Stomach smooth muscle (tissue), 2 donors: ENCODE data around the gene PDPK1.
"Not testable (repeated sequence)": the region's sequence is repeated elsewhere in the genome, so short reads cannot be mapped to it uniquely, and the experiment has no call there.

Experiments used
- H3K27ac ChIP-seq: one replicate; pipeline ENCODE4 v1.7.0; 2013; ENCODE audit warnings: mild to moderate bottlenecking, low read length, inconsistent platforms
- H3K27me3 ChIP-seq, 2 donors: one replicate each; pipeline ENCODE4 v1.7.0; 2013; ENCODE audit warnings: low read length in 2 of 2; ENCODE audit not compliant: insufficient read depth in 2 of 2, control insufficient read depth in 1 of 2
- H3K36me3 ChIP-seq, 2 donors: one replicate each; pipeline ENCODE4 v1.7.0; 2013; ENCODE audit warnings: low read length in 2 of 2; ENCODE audit not compliant: control insufficient read depth in 2 of 2, insufficient read depth in 2 of 2
- H3K4me1 ChIP-seq: one replicate; pipeline ENCODE4 v1.7.0; 2013; ENCODE audit warnings: low read length; ENCODE audit not compliant: control insufficient read depth, insufficient read depth
- H3K4me3 ChIP-seq, 2 donors: one replicate each; pipeline ENCODE4 v1.7.0; 2013; ENCODE audit warnings: low read length in 2 of 2
- H3K9ac ChIP-seq, 2 donors: one replicate each; pipeline ENCODE4 v1.7.0; 2013; ENCODE audit warnings: low read length in 2 of 2, mild to moderate bottlenecking in 1 of 2
- H3K9me3 ChIP-seq, 2 donors: one replicate each; pipeline ENCODE4 v1.7.0; 2013; ENCODE audit warnings: low read length in 2 of 2; ENCODE audit not compliant: control insufficient read depth in 2 of 2
- donor health status: healthy.
- donor health status: Pancreatic carcinoma.

The PDPK1 gene

GRCh38 chr16:2580818-2581217, 43.0 kb downstream of the PDPK1 start:
- H3K36me3 ChIP-seq, H3K4me3 ChIP-seq: not testable (repeated sequence)

GRCh38 chr16:2584729-2585650, 47.2 kb downstream of the PDPK1 start:
- Histone ChIP-seq H3K36me3 (peaks cover 12 to 25% of the 10 kb centered on the region in 2 donors), H3K27ac (peak overlapping the region; percentile 11), H3K9me3 (no peaks in the 10 kb centered on the region), H3K9ac (no peak overlapping the region), H3K4me3 (peak overlapping the region in 1 of 2 donors; percentile 15), H3K4me1 (peaks cover 16% of the 10 kb centered on the region), H3K27me3 (no peaks in the 10 kb centered on the region)

More at GRCh38 chr16:2580818-2581217, 43.0 kb downstream of the PDPK1 start:
- not testable (repeated sequence) for H3K9ac ChIP-seq, H3K27me3 ChIP-seq, H3K9me3 ChIP-seq, H3K27ac ChIP-seq
- H3K4me1 ChIP-seq = peaks cover 13% of the 10 kb centered on the region

- H3K9ac ChIP-seq = no peak overlapping the region
- no peak overlapping the region for H3K4me3 ChIP-seq
- no peaks in the 10 kb centered on the region for H3K9me3 ChIP-seq
- H3K36me3 ChIP-seq = peaks cover 15 to 30% of the 10 kb centered on the region in 2 donors
- peaks cover 16% of the 10 kb centered on the region for H3K4me1 ChIP-seq
- no peaks in the 10 kb centered on the region for H3K27me3 ChIP-seq
- peak overlapping the region; percentile 11 for H3K27ac ChIP-seq
Observed at GRCh38 chr16:2585651-2586081, 47.8 kb downstream of the PDPK1 start.

GRCh38 chr16:2586241-2586640, 48.4 kb downstream of the PDPK1 start:
- no peaks in the 10 kb centered on the region for H3K9me3 ChIP-seq
- no peak overlapping the region for H3K9ac ChIP-seq
- no peak overlapping the region for H3K4me3 ChIP-seq
- no peak overlapping the region for H3K27ac ChIP-seq
- no peaks in the 10 kb centered on the region for H3K27me3 ChIP-seq
- peaks cover 15 to 30% of the 10 kb centered on the region in 2 donors for H3K36me3 ChIP-seq
- peaks cover 16% of the 10 kb centered on the region for H3K4me1 ChIP-seq

GRCh38 chr16:2586901-2587480, 49.2 kb downstream of the PDPK1 start:
- Histone ChIP-seq H3K9me3 (no peaks in the 10 kb centered on the region), H3K9ac (no peak overlapping the region), H3K36me3 (peaks cover 15 to 30% of the 10 kb centered on the region in 2 donors), H3K27ac (no peak overlapping the region), H3K4me1 (peaks cover 16% of the 10 kb centered on the region), H3K27me3 (no peaks in the 10 kb centered on the region), H3K4me3 (no peak overlapping the region)

GRCh38 chr16:2587891-2588565, 50.2 kb downstream of the PDPK1 start:
- Histone ChIP-seq H3K4me3 (no peak overlapping the region), H3K36me3 (peaks cover 15 to 30% of the 10 kb centered on the region in 2 donors), H3K27me3 (no peaks in the 10 kb centered on the region), H3K9me3 (no peaks in the 10 kb centered on the region), H3K4me1 (peaks cover 20% of the 10 kb centered on the region), H3K27ac (no peak overlapping the region), H3K9ac (no peak overlapping the region)

- Histone ChIP-seq H3K27me3 (no peaks in the 10 kb centered on the region), H3K4me3 (no peak overlapping the region), H3K27ac (no peak overlapping the region), H3K9me3 (no peaks in the 10 kb centered on the region), H3K9ac (no peak overlapping the region), H3K4me1 (peaks cover 10% of the 10 kb centered on the region), H3K36me3 (peaks cover 22 to 26% of the 10 kb centered on the region in 2 donors)
Observed at GRCh38 chr16:2591476-2592240, 53.8 kb downstream of the PDPK1 start.

GRCh38 chr16:2592786-2593185, 55.0 kb downstream of the PDPK1 start:
- H3K27me3 ChIP-seq = no peaks in the 10 kb centered on the region
- H3K4me1 ChIP-seq = peaks cover 10% of the 10 kb centered on the region
- no peak overlapping the region for H3K4me3 ChIP-seq
- H3K27ac ChIP-seq = no peak overlapping the region
- no peaks in the 10 kb centered on the region for H3K9me3 ChIP-seq
- peaks cover 26 to 27% of the 10 kb centered on the region in 2 donors for H3K36me3 ChIP-seq
- no peak overlapping the region for H3K9ac ChIP-seq

GRCh38 chr16:2595393-2596205, 57.8 kb downstream of the PDPK1 start:
- Histone ChIP-seq H3K4me3 (no peak overlapping the region), H3K27ac (no peak overlapping the region), H3K9ac (no peak overlapping the region), H3K4me1 (peaks cover 10% of the 10 kb centered on the region), H3K9me3 (no peaks in the 10 kb centered on the region), H3K36me3 (peaks cover 26 to 27% of the 10 kb centered on the region in 2 donors), H3K27me3 (no peaks in the 10 kb centered on the region)
